K562 (cell line): ENCODE data around the gene EIF2S1. TPM values are rescaled to one million over a fixed set of nuclear protein-coding genes. Genes with fewer than 3 reads are reported as not detected.

Experiments
- ARID1B ChIP-seq: fragments of 450-650 bp; IDR thresholded peaks from 2 replicates; pipeline ENCODE4 v1.6.1; 2016; ENCODE audit warnings: antibody characterized with exemption, mild to moderate bottlenecking, inconsistent platforms
- ARID2 ChIP-seq: fragments of 450-650 bp; IDR thresholded peaks from 2 replicates; pipeline ENCODE4 v1.6.1; 2017; ENCODE audit warnings: antibody characterized with exemption, mild to moderate bottlenecking
- EZH2 ChIP-seq: IDR thresholded peaks from 2 replicates; pipeline ENCODE4 v1.6.1; 2012; ENCODE audit warnings: low read depth, mild to moderate bottlenecking, inconsistent platforms, low read length, borderline replicate concordance
- FOSL1 ChIP-seq: fragments of 200-800 bp; sonication (Bioruptor generic); conservative IDR thresholded peaks from 2 replicates; pipeline ENCODE4 v1.6.1; 2016; ENCODE audit warnings: missing genetic modification characterization, missing compliant biosample characterization
- KDM2B ChIP-seq: fragments of 250-450 bp; sonication (Bioruptor Pico); IDR thresholded peaks from 2 replicates; pipeline ENCODE4 v1.8.0; 2021; ENCODE audit warnings: mild to moderate bottlenecking, moderate library complexity
- MAZ ChIP-seq, 2 experiments: fragments of 450-650 bp in 1 of 2; sonication (generic) in 1 of 2; formaldehyde crosslinking; IDR thresholded peaks in 1 of 2; conservative IDR thresholded peaks in 1 of 2; 2 replicates each; pipeline versions ENCODE4 v1.4.0 to v1.5.0; 2020; ENCODE audit warnings: mild to moderate bottlenecking in 1 of 2, missing genetic modification reagents in 1 of 2
- MYNN ChIP-seq, 2 experiments: sonication (generic); formaldehyde crosslinking in 1 of 2; IDR thresholded peaks; 2 replicates each; pipeline versions ENCODE4 v1.5.0 to v1.6.1; 2016 to 2020; ENCODE audit warnings: antibody characterized with exemption in 1 of 2, missing genetic modification reagents in 1 of 2
- PHB ChIP-seq: fragments of 250-450 bp; sonication (Bioruptor Pico); IDR thresholded peaks from 2 replicates; pipeline ENCODE4 v1.5.0; 2021
- SIN3B ChIP-seq: fragments of 450-650 bp; IDR thresholded peaks from 2 replicates; pipeline ENCODE4 v1.6.1; 2017; ENCODE audit warnings: low read depth, mild to moderate bottlenecking, moderate library complexity
- SRF ChIP-seq, 2 experiments: fragments of 250-450, 450-650 bp in 1 of 2; sonication (Bioruptor Pico) in 1 of 2; sonication (generic) in 1 of 2; formaldehyde crosslinking; IDR thresholded peaks; 2 replicates each; pipeline versions ENCODE4 v1.5.0 to v1.5.1; 2020 to 2022; ENCODE audit warnings: mild to moderate bottlenecking in 1 of 2, missing genetic modification reagents in 1 of 2
- SRSF1 ChIP-seq: fragments of 200-400 bp; formaldehyde crosslinking; IDR thresholded peaks from 2 replicates; pipeline ENCODE4 v1.6.1; 2017; ENCODE audit warnings: mild to moderate bottlenecking, low read depth, low read length, moderate library complexity
- TEAD4 ChIP-seq, 2 experiments: sonication (generic) in 1 of 2; formaldehyde crosslinking in 1 of 2; IDR thresholded peaks; 2 replicates each; pipeline versions ENCODE4 v1.6.1 to v1.8.0; 2012 to 2022; ENCODE audit warnings: borderline replicate concordance in 1 of 2, inconsistent platforms in 1 of 2, low read length in 1 of 2, mild to moderate bottlenecking in 1 of 2, missing genetic modification reagents in 1 of 2
- polyA plus RNA-seq, 8 experiments: library from polyadenylated mRNA; depleted of rRNA in 4 of 8; stranded (reverse) in 5 of 8; unstranded in 3 of 8; fragments of >200 nt; fragmentation: Nextera tagmentation in 2 of 8; fragmentation: Illumina TruSeq in 1 of 8; extraction: Ambion mirVana in 2 of 8; extraction: Trizol in 1 of 8; gene quantifications; 2 replicates each; pipeline versions ENCODE4 v1.2.1 to v1.2.3, GENCODE V29; 2011 to 2014; ENCODE audit warnings: inconsistent platforms in 1 of 8, missing spikeins in 1 of 8
- total RNA-seq, 7 experiments: library from RNA; depleted of rRNA in 6 of 7; stranded (reverse); fragments of >200 nt in 6 of 7; fragmentation: Illumina TruSeq in 2 of 7; extraction: Trizol in 2 of 7; gene quantifications; 2 replicates each; pipeline versions ENCODE4 v1.2.1 to v1.2.3, GENCODE V29; 2011 to 2021; ENCODE audit warnings: low replicate concordance in 1 of 7
- TF ChIP-seq, protein P1 (sequence below): fragments of 450-650 bp; formaldehyde crosslinking; IDR thresholded peaks from 2 replicates; pipeline ENCODE4 v1.4.0; 2020; ENCODE audit warnings: mild to moderate bottlenecking, moderate library complexity
- TF ChIP-seq, protein P2 (sequence below): fragments of 450-650 bp; formaldehyde crosslinking; IDR thresholded peaks from 2 replicates; pipeline ENCODE4 v1.4.0; 2022; ENCODE audit warnings: mild to moderate bottlenecking, moderate library complexity
- TF ChIP-seq, protein P3 (sequence below): fragments of 450-650 bp; IDR thresholded peaks from 2 replicates; pipeline ENCODE4 v1.6.1; 2016; ENCODE audit warnings: mild to moderate bottlenecking, moderate library complexity

Gene EIF2S1
- total and polyA plus RNA-seq, 9 of the 15 experiments (the other 6 are each of a cell fraction or from before 2014, with no cell fraction given), result 216 to 1,018 (median 332) TPM

DNA sequence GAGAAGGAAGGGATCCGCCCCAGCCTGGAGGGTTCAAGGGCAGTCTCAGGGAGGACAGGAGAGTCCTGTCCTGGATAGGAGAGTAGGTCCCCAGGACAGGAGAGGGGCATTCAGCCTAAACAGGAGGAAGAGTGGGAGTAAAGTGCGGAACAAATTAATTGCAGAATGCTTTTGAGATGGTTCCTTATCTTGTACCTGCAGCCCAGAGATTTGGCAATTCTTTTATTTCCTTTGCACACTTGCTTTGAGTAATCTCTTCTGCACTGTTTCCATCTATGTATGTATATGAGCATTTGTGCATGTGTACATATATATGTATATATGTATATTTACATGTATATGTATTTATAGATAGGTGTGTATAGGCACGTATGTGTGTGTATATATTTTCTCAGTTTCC, 29.1 kb downstream of the EIF2S1 start (continued):
- TF ChIP-seq, protein P1, sequence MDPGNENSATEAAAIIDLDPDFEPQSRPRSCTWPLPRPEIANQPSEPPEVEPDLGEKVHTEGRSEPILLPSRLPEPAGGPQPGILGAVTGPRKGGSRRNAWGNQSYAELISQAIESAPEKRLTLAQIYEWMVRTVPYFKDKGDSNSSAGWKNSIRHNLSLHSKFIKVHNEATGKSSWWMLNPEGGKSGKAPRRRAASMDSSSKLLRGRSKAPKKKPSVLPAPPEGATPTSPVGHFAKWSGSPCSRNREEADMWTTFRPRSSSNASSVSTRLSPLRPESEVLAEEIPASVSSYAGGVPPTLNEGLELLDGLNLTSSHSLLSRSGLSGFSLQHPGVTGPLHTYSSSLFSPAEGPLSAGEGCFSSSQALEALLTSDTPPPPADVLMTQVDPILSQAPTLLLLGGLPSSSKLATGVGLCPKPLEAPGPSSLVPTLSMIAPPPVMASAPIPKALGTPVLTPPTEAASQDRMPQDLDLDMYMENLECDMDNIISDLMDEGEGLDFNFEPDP (CRISPR knock-in tag), result no peak
- peak; percentile 60 for TF ChIP-seq TEAD4 (IDR thresholded peaks at IDR 0.05; ENCODE audit: low read length)
- no peak for TF ChIP-seq TEAD4 (CRISPR knock-in tag; IDR thresholded peaks at IDR 0.05; ENCODE audit: borderline replicate concordance)
- TF ChIP-seq SIN3B, result no peak
- no peak for TF ChIP-seq SRF (CRISPR knock-in tag; IDR thresholded peaks at IDR 0.05)
- TF ChIP-seq SRSF1, result no peak
- TF ChIP-seq MYNN (IDR thresholded peaks at IDR 0.05), result no peak
- TF ChIP-seq MYNN (CRISPR knock-in tag; IDR thresholded peaks at IDR 0.05), result no peak
- TF ChIP-seq ARID2, result no peak
- TF ChIP-seq, protein P2, sequence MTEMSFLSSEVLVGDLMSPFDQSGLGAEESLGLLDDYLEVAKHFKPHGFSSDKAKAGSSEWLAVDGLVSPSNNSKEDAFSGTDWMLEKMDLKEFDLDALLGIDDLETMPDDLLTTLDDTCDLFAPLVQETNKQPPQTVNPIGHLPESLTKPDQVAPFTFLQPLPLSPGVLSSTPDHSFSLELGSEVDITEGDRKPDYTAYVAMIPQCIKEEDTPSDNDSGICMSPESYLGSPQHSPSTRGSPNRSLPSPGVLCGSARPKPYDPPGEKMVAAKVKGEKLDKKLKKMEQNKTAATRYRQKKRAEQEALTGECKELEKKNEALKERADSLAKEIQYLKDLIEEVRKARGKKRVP (CRISPR knock-in tag), result no peak
- TF ChIP-seq PHB (CRISPR knock-in tag), result no peak
- TF ChIP-seq, protein P3, sequence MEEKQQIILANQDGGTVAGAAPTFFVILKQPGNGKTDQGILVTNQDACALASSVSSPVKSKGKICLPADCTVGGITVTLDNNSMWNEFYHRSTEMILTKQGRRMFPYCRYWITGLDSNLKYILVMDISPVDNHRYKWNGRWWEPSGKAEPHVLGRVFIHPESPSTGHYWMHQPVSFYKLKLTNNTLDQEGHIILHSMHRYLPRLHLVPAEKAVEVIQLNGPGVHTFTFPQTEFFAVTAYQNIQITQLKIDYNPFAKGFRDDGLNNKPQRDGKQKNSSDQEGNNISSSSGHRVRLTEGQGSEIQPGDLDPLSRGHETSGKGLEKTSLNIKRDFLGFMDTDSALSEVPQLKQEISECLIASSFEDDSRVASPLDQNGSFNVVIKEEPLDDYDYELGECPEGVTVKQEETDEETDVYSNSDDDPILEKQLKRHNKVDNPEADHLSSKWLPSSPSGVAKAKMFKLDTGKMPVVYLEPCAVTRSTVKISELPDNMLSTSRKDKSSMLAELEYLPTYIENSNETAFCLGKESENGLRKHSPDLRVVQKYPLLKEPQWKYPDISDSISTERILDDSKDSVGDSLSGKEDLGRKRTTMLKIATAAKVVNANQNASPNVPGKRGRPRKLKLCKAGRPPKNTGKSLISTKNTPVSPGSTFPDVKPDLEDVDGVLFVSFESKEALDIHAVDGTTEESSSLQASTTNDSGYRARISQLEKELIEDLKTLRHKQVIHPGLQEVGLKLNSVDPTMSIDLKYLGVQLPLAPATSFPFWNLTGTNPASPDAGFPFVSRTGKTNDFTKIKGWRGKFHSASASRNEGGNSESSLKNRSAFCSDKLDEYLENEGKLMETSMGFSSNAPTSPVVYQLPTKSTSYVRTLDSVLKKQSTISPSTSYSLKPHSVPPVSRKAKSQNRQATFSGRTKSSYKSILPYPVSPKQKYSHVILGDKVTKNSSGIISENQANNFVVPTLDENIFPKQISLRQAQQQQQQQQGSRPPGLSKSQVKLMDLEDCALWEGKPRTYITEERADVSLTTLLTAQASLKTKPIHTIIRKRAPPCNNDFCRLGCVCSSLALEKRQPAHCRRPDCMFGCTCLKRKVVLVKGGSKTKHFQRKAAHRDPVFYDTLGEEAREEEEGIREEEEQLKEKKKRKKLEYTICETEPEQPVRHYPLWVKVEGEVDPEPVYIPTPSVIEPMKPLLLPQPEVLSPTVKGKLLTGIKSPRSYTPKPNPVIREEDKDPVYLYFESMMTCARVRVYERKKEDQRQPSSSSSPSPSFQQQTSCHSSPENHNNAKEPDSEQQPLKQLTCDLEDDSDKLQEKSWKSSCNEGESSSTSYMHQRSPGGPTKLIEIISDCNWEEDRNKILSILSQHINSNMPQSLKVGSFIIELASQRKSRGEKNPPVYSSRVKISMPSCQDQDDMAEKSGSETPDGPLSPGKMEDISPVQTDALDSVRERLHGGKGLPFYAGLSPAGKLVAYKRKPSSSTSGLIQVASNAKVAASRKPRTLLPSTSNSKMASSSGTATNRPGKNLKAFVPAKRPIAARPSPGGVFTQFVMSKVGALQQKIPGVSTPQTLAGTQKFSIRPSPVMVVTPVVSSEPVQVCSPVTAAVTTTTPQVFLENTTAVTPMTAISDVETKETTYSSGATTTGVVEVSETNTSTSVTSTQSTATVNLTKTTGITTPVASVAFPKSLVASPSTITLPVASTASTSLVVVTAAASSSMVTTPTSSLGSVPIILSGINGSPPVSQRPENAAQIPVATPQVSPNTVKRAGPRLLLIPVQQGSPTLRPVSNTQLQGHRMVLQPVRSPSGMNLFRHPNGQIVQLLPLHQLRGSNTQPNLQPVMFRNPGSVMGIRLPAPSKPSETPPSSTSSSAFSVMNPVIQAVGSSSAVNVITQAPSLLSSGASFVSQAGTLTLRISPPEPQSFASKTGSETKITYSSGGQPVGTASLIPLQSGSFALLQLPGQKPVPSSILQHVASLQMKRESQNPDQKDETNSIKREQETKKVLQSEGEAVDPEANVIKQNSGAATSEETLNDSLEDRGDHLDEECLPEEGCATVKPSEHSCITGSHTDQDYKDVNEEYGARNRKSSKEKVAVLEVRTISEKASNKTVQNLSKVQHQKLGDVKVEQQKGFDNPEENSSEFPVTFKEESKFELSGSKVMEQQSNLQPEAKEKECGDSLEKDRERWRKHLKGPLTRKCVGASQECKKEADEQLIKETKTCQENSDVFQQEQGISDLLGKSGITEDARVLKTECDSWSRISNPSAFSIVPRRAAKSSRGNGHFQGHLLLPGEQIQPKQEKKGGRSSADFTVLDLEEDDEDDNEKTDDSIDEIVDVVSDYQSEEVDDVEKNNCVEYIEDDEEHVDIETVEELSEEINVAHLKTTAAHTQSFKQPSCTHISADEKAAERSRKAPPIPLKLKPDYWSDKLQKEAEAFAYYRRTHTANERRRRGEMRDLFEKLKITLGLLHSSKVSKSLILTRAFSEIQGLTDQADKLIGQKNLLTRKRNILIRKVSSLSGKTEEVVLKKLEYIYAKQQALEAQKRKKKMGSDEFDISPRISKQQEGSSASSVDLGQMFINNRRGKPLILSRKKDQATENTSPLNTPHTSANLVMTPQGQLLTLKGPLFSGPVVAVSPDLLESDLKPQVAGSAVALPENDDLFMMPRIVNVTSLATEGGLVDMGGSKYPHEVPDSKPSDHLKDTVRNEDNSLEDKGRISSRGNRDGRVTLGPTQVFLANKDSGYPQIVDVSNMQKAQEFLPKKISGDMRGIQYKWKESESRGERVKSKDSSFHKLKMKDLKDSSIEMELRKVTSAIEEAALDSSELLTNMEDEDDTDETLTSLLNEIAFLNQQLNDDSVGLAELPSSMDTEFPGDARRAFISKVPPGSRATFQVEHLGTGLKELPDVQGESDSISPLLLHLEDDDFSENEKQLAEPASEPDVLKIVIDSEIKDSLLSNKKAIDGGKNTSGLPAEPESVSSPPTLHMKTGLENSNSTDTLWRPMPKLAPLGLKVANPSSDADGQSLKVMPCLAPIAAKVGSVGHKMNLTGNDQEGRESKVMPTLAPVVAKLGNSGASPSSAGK, result no peak
- no peak for TF ChIP-seq FOSL1 (tag)
- TF ChIP-seq MAZ (CRISPR knock-in tag; conservative IDR thresholded peaks at IDR 0.05 in 1 of 2, IDR thresholded peaks at IDR 0.05 in 1 of 2), result no peak
- TF ChIP-seq ARID1B, result peak; percentile 35; the same call in 1 of the 2 replicates
- TF ChIP-seq EZH2, result no peak
- TF ChIP-seq KDM2B, result no peak
